LNCAP (cell line): ENCODE measurements around the gene ORM1.

Experiments
- TF ChIP-seq, protein P1 (sequence below): fragments of 450-650 bp; IDR thresholded peaks from 2 replicates; pipeline ENCODE4 v1.5.1; 2017; ENCODE audit warnings: mild to moderate bottlenecking

Gene ORM1

DNA sequence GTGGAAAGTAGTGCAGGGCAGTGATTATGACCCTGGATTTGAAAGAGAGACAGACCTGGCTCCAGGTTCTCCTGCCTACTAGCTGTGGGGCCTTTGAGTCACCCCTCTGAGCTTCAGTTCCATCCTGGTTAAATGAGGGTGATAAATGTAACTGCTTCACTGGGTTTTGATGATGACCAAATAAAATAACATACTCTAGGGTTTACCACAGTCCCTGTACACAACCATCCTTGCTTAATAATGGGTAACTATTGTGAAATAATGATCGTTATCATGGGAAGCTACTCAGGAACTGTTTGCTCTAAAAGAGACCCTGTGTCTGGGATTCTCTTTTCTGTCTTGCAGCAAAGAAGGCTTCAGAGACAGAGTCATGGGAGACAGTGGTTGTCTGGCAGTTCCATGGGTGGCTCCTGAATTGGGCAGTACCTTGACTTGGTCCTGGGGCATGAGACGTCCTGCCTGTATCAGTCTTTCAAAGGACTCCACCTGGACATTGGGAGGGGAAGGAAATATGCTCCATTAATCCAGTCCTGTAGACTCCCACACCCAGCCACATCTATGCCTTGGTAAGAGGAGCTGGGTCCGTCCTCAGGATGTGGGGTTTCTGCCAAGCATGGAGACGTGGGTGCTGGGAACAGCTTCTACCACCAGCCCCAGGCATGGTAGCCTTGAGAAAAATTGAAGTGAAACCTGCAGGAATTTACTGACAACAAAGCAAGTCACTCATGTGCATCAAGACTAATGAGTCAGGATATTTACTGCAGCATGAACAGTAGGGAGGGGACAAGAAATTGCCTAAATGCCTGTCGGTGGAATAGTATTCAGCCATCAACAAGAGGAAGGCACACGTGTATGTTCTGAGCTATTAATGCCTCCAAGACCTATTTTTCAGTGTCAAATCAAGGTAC lies 41.5 kb downstream of the ORM1 start:
- TF ChIP-seq, protein P1, sequence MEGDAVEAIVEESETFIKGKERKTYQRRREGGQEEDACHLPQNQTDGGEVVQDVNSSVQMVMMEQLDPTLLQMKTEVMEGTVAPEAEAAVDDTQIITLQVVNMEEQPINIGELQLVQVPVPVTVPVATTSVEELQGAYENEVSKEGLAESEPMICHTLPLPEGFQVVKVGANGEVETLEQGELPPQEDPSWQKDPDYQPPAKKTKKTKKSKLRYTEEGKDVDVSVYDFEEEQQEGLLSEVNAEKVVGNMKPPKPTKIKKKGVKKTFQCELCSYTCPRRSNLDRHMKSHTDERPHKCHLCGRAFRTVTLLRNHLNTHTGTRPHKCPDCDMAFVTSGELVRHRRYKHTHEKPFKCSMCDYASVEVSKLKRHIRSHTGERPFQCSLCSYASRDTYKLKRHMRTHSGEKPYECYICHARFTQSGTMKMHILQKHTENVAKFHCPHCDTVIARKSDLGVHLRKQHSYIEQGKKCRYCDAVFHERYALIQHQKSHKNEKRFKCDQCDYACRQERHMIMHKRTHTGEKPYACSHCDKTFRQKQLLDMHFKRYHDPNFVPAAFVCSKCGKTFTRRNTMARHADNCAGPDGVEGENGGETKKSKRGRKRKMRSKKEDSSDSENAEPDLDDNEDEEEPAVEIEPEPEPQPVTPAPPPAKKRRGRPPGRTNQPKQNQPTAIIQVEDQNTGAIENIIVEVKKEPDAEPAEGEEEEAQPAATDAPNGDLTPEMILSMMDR = no peak

DNA sequence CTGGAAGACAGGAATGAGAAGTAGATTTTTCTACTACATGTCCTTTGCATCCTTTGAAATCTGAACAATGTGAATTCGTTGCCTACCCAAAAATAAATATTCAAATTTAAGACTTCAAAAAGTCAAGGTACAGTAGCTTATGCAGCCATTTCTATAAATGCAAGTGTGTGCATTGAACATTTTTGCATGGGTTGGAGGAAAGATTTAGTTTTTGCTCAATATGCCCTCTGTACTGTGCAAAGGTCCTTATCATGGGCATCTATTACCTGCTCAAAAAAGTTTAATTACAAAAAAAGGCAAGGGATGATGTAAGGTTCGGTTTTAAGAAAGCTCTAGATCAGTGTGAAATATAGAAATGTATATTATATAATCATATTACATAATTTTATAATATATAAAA lies 42.3 kb downstream of the ORM1 start:
- TF ChIP-seq, protein P1 = no peak

DNA sequence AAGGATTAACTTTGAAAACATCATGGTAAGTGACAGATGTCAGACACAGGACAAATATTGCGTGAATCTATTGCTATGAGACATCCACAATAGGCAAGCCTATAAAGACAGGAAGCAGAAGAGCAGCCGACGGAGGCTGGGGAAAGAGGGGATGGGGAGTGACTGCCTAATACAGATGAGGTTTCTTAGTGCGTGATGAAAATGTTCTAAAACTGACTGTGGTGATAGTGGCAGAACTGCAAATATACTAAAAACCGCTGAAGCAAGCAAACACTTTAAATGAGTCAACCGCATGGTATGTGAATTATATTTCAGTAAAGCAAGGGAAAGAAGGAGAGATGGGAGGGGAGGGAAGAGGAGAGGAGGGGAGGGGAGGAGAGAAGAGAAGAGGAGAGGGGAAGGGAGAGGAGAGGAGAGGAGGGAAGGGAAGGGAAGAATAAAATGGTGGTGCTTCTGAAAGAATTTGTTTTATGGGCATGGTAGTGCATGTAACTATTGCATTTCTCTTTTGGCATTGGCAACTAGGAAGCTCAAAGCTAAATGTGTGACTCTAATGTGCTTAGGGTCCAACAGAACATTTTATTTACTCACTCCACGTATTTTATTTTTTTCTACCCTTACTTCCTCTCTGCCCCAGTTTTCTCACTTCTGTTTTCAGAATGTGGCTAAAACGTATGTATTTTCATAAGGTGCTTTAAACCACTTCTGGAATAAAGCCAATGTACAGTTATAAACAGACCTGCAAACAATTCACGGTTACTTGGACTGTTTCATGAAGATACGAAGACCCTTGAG lies 43.6 kb downstream of the ORM1 start:
- TF ChIP-seq, protein P1 = no peak

DNA sequence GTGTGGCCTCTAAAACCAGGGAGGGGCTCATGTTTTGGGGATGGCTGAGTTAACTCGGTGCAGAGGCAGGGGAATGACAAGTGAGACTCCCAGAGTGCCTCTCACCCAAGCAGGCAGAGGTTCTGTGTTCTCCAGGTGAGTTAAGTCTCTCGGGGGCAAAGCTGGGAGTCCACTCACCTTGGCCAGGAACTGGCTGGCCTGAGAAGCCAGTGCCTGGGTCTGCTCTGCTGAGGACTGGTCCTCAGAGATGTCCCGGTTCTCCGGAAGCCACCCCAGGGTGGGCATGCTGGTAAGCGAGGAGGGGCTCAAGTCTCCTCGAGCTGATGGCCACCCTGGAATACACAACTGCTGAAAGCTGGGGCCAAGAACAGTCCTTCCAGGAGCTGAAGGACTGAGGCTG lies 44.5 kb downstream of the ORM1 start:
- TF ChIP-seq, protein P1 = no peak

DNA sequence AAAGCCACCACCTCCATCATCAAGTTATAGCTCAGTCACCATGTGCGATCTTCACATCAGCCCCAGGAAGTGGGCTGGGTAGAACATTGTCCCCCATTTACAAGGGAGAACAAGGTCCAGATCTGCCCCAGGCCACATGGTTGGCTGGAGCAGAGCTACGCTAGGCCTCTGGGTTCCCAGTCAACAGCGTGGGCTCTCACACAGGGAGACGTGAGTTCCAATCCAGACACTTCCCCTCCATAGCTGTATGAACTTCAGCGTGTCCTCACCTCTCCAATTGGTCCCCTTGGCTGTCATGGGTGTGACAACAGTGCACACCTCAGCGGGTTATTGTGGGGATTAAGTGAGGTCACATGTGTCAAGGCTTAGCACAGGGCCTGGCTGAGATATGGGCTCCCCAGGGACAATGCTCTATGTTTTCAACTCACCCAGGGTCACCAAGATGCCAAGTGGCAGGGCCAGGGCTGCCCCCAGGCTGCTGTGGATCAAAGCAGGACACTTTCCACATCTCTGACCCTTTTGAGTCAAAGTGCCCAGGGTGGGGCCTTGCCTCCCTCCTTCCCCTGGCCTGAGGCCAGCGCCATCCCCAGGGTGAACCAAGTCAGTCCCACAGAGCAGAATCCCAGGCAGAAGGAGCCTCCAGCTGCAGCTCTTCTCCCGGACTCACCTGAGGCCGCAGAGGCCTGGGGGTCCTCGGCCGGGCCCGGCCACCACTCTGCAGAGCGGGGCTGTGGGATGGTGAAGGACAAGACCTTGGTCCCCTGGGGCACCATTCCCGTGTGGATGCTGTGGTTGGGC lies 45.1 kb downstream of the ORM1 start:
- TF ChIP-seq, protein P1 = no peak

DNA sequence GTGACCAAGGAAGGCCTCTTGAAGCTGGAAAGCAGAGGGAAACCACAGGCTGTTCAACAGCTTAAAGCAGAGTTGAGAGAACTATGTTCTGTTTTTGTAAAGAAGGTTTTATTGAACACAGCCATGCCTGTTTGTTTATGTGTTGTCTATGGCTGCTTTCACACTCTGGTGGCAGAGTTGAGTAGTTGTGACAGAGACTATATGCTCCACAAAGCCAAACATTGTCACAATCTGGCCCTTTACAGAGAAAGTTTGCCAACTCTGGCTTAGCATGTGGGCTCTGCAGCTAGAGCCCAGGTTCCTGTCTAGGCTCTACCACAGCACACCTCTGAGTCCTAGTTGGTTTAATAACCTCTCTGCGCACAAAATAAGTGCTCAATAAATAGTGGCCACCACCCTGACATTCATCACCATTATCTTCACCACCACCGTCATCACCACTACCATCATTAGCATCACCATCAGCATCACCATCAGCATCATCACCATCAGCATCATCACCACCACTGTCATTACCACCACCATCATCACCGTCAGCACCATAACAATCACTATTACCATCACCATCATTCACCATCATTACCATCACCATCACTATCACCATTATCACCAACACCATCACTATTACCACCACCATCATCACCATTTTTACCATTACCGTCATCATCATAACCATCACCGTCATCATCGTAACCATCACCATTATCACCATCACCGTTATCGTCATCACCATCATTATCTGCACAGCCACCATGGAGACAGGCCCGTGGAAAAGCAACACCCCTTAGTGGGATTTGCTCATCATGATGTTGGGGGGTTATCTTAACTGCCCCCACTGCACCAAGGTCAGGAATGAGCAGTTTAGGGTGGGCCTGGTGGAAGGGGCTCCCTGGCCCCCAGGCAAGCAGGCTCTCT lies 46.6 kb downstream of the ORM1 start:
- TF ChIP-seq, protein P1 = no peak
